Ishikawa (cell line): Measurements from ENCODE around the gene HOXA4.

Source experiments
- CEBPB ChIP-seq: IDR thresholded peaks from 2 replicates; pipeline ENCODE4 v1.6.1; 2012
- TAF1 ChIP-seq: IDR thresholded peaks from 2 replicates; pipeline ENCODE4 v1.6.1; 2012; ENCODE audit warnings: low read depth, mild to moderate bottlenecking
- TEAD4 ChIP-seq: IDR thresholded peaks from 2 replicates; pipeline ENCODE4 v1.6.1; 2012

DNA sequence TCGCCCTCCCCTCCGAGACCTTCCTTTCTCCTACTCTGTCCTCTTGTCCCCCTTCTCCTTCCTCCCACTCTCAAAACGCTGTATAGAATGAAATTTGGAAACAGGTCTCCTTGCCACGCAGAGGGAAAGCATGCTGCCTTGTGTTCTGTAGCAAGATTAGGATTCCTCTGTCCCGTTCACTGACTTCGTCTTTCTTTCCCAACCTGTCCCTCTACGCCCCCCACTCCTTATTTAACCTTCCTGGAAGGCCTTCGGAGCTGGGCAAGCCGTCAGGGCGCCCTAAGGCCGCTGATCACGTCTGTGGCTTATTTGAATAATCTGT lies 33.4 kb upstream of the HOXA4 start:
- TF ChIP-seq TAF1 (no peak), TEAD4 (no peak), CEBPB (no peak)
